Trophoblast cell (in vitro differentiated cells and primary cell): Measurements from ENCODE around the gene CCR5AS.

Source experiments
- DNase-seq, 2 donors: peaks; one replicate each; pipeline ENCODE4 v3.0.0-alpha.2; 2016
- H2AFZ ChIP-seq: 2 replicates; pipeline ENCODE4 v1.6.1; 2013; ENCODE audit warnings: low read length, moderate library complexity, mild to moderate bottlenecking; ENCODE audit not compliant: insufficient read depth, poor library complexity
- H2AK5ac ChIP-seq: 2 replicates; pipeline ENCODE4 v1.6.1; 2013; ENCODE audit warnings: mild to moderate bottlenecking, low read length
- H2BK120ac ChIP-seq: 2 replicates; pipeline ENCODE4 v1.6.1; 2013; ENCODE audit warnings: low read length, mild to moderate bottlenecking, moderate library complexity; ENCODE audit not compliant: insufficient read depth, poor library complexity
- H2BK12ac ChIP-seq: 2 replicates; pipeline ENCODE4 v1.6.1; 2013; ENCODE audit warnings: mild to moderate bottlenecking, low read length, moderate library complexity
- H2BK5ac ChIP-seq: 2 replicates; pipeline ENCODE4 v1.6.1; 2013; ENCODE audit warnings: low read length, low read depth, moderate library complexity, mild to moderate bottlenecking; ENCODE audit not compliant: poor library complexity
- H3K14ac ChIP-seq: 2 replicates; pipeline ENCODE4 v1.6.1; 2013; ENCODE audit warnings: mild to moderate bottlenecking, low read length
- H3K18ac ChIP-seq: 2 replicates; pipeline ENCODE4 v1.6.1; 2013; ENCODE audit warnings: mild to moderate bottlenecking, low read length
- H3K23ac ChIP-seq: 2 replicates; pipeline ENCODE4 v1.6.1; 2013; ENCODE audit warnings: low read length
- H3K27ac ChIP-seq: 2 replicates; pipeline ENCODE4 v1.5.1; 2013; ENCODE audit warnings: low read depth, mild to moderate bottlenecking, inconsistent platforms, low read length, moderate library complexity
- H3K27me3 ChIP-seq: 2 replicates; pipeline ENCODE4 v1.6.1; 2013; ENCODE audit warnings: inconsistent platforms, mild to moderate bottlenecking, low read length, moderate library complexity; ENCODE audit not compliant: insufficient read depth
- H3K36me3 ChIP-seq, 2 experiments: 1 replicate in 1 of 2; 2 replicates in 1 of 2; pipeline ENCODE4 v1.6.1; 2013; ENCODE audit warnings: low read length in 2 of 2, mild to moderate bottlenecking in 2 of 2, moderate library complexity in 1 of 2; ENCODE audit not compliant: insufficient read depth in 2 of 2, control insufficient read depth in 1 of 2
- H3K4ac ChIP-seq: 2 replicates; pipeline ENCODE4 v1.6.1; 2013; ENCODE audit warnings: low read depth, mild to moderate bottlenecking, low read length, moderate library complexity
- H3K4me1 ChIP-seq, 2 experiments: 1 replicate in 1 of 2; 2 replicates in 1 of 2; pipeline ENCODE4 v1.6.1; 2013; ENCODE audit warnings: low read length in 2 of 2, mild to moderate bottlenecking in 2 of 2, moderate library complexity in 1 of 2; ENCODE audit not compliant: insufficient read depth in 2 of 2, control insufficient read depth in 1 of 2
- H3K4me2 ChIP-seq: 2 replicates; pipeline ENCODE4 v1.6.1; 2013; ENCODE audit warnings: inconsistent platforms, mild to moderate bottlenecking, low read length, moderate library complexity
- H3K4me3 ChIP-seq: 2 replicates; pipeline ENCODE4 v1.5.1; 2013; ENCODE audit warnings: mild to moderate bottlenecking, low read depth, low read length, inconsistent platforms
- H3K79me1 ChIP-seq: one replicate; pipeline ENCODE4 v1.6.1; 2013; ENCODE audit warnings: low read length
- H3K79me2 ChIP-seq: 2 replicates; pipeline ENCODE4 v1.6.1; 2013; ENCODE audit warnings: low read length, mild to moderate bottlenecking; ENCODE audit not compliant: control insufficient read depth, insufficient read depth, poor library complexity
- H3K9ac ChIP-seq: 2 replicates; pipeline ENCODE4 v1.6.1; 2013; ENCODE audit warnings: mild to moderate bottlenecking, low read length
- H3K9me3 ChIP-seq: 2 replicates; pipeline ENCODE4 v1.6.1; 2013; ENCODE audit warnings: low read depth, mild to moderate bottlenecking, control low read depth, inconsistent platforms, low read length; ENCODE audit not compliant: insufficient read depth
- H4K12ac ChIP-seq: 2 replicates; pipeline ENCODE4 v1.6.1; 2013; ENCODE audit warnings: low read depth, mild to moderate bottlenecking, low read length, moderate library complexity
- H4K8ac ChIP-seq: 2 replicates; pipeline ENCODE4 v1.6.1; 2013; ENCODE audit warnings: low read depth, mild to moderate bottlenecking, low read length, moderate library complexity
- H4K91ac ChIP-seq: one replicate; pipeline ENCODE4 v1.6.1; 2013; ENCODE audit warnings: low read depth, mild to moderate bottlenecking, low read length, moderate library complexity
- WGBS: extraction: QIAGEN DNeasy Blood & Tissue Kit; methylation state at CpG from one replicate; pipeline ENCODE4 v1.1.7; 2013; ENCODE audit warnings: missing lambda C conversion rate; ENCODE audit not compliant: insufficient read length, insufficient coverage; ENCODE audit errors: extremely low coverage; 5-methylcytosine and 5-hydroxymethylcytosine counted together

CCR5AS gene

DNA sequence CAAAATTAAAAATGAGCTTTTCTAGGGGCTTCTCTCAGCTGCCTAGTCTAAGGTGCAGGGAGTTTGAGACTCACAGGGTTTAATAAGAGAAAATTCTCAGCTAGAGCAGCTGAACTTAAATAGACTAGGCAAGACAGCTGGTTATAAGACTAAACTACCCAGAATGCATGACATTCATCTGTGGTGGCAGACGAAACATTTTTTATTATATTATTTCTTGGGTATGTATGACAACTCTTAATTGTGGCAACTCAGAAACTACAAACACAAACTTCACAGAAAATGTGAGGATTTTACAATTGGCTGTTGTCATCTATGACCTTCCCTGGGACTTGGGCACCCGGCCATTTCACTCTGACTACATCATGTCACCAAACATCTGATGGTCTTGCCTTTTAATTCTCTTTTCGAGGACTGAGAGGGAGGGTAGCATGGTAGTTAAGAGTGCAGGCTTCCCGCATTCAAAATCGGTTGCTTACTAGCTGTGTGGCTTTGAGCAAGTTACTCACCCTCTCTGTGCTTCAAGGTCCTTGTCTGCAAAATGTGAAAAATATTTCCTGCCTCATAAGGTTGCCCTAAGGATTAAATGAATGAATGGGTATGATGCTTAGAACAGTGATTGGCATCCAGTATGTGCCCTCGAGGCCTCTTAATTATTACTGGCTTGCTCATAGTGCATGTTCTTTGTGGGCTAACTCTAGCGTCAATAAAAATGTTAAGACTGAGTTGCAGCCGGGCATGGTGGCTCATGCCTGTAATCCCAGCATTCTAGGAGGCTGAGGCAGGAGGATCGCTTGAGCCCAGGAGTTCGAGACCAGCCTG, 35.1 kb downstream of the CCR5AS start:
- no peak overlapping the region for H4K91ac ChIP-seq
- H3K4me1 ChIP-seq, result peaks cover 0 to 1% of the 10 kb centered on the region in 2 experiments
- H4K12ac ChIP-seq, result no peak overlapping the region
- H2BK12ac ChIP-seq, result no peak overlapping the region
- H2AFZ ChIP-seq, result no peak overlapping the region
- no peak overlapping the region for H3K18ac ChIP-seq
- no peak overlapping the region for H3K4me2 ChIP-seq
- no peak overlapping the region for H2BK120ac ChIP-seq
- no peak overlapping the region for H3K4ac ChIP-seq
- no peaks in the 10 kb centered on the region for H3K79me1 ChIP-seq
- no peak overlapping the region for H2AK5ac ChIP-seq
- H3K14ac ChIP-seq, result no peak overlapping the region
- no peak overlapping the region for H2BK5ac ChIP-seq
- H4K8ac ChIP-seq, result no peak overlapping the region
- no CpG with 5 or more reads among the region's 10 CpGs for WGBS
- peaks cover 2% of the 10 kb centered on the region for H3K9me3 ChIP-seq
- H3K27me3 ChIP-seq, result no peaks in the 10 kb centered on the region
- H3K36me3 ChIP-seq, result no peaks in the 10 kb centered on the region
- H3K9ac ChIP-seq, result no peak overlapping the region
- H3K23ac ChIP-seq, result no peak overlapping the region
- DNase-seq, result peak; percentile 43 to 54
- H3K79me2 ChIP-seq, result no peaks in the 10 kb centered on the region
- H3K27ac ChIP-seq, result no peak overlapping the region
- no peak overlapping the region for H3K4me3 ChIP-seq

DNA sequence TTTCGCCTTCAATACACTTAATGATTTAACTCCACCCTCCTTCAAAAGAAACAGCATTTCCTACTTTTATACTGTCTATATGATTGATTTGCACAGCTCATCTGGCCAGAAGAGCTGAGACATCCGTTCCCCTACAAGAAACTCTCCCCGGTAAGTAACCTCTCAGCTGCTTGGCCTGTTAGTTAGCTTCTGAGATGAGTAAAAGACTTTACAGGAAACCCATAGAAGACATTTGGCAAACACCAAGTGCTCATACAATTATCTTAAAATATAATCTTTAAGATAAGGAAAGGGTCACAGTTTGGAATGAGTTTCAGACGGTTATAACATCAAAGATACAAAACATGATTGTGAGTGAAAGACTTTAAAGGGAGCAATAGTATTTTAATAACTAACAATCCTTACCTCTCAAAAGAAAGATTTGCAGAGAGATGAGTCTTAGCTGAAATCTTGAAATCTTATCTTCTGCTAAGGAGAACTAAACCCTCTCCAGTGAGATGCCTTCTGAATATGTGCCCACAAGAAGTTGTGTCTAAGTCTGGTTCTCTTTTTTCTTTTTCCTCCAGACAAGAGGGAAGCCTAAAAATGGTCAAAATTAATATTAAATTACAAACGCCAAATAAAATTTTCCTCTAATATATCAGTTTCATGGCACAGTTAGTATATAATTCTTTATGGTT, 35.9 kb downstream of the CCR5AS start, which contains the start of gene CCR5:
Gene CCR5 (plus strand): TSS at position 108 of the 680 bp plus-strand sequence. CDS start 1,957 bp downstream, outside the sequence.
- DNase-seq, result peak; percentile 33 to 77
- Histone ChIP-seq H2BK120ac (no peak within 1 kb of the TSS), H2AK5ac (no peak within 1 kb of the TSS), H3K4me3 (no peak within 1 kb of the TSS), H3K18ac (no peak within 1 kb of the TSS), H2BK12ac (no peak within 1 kb of the TSS), H3K27ac (no peak within 1 kb of the TSS), H3K79me2 (no peaks in the 10 kb centered on the region), H2BK5ac (no peak within 1 kb of the TSS), H3K14ac (no peak within 1 kb of the TSS), H4K8ac (no peak within 1 kb of the TSS), H4K91ac (no peak within 1 kb of the TSS), H4K12ac (no peak within 1 kb of the TSS), H3K27me3 (no peaks in the 10 kb centered on the region), H3K9ac (no peak within 1 kb of the TSS), H3K4ac (no peak within 1 kb of the TSS), H3K23ac (no peak within 1 kb of the TSS), H3K79me1 (no peaks in the 10 kb centered on the region), H3K4me1 (peaks cover 0 to 1% of the 10 kb centered on the region in 2 experiments), H3K9me3 (peaks cover 2% of the 10 kb centered on the region), H3K4me2 (no peak within 1 kb of the TSS), H2AFZ (no peak within 1 kb of the TSS), H3K36me3 (no peaks in the 10 kb centered on the region)
- WGBS, result no CpG with 5 or more reads among the region's 5 CpGs

DNA sequence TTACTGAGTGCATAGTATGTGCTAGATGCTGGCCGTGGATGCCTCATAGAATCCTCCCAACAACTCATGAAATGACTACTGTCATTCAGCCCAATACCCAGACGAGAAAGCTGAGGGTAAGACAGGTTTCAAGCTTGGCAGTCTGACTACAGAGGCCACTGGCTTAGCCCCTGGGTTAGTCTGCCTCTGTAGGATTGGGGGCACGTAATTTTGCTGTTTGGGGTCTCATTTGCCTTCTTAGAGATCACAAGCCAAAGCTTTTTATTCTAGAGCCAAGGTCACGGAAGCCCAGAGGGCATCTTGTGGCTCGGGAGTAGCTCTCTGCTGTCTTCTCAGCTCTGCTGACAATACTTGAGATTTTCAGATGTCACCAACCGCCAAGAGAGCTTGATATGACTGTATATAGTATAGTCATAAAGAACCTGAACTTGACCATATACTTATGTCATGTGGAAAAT, 37.2 kb downstream of the CCR5AS start:
- no CpG with 5 or more reads among the region's 6 CpGs for WGBS
- no peak overlapping the region for H4K91ac ChIP-seq
- no peak overlapping the region for H3K27ac ChIP-seq
- no peak overlapping the region for H3K9ac ChIP-seq
- H3K79me2 ChIP-seq, result no peaks in the 10 kb centered on the region
- no peaks in the 10 kb centered on the region for H3K27me3 ChIP-seq
- H3K23ac ChIP-seq, result no peak overlapping the region
- H2BK12ac ChIP-seq, result no peak overlapping the region
- no peaks in the 10 kb centered on the region for H3K36me3 ChIP-seq
- no peak overlapping the region for H2AK5ac ChIP-seq
- no peak overlapping the region for H2BK5ac ChIP-seq
- H3K4me2 ChIP-seq, result no peak overlapping the region
- DNase-seq, result no peak
- H3K4ac ChIP-seq, result no peak overlapping the region
- peaks cover 2% of the 10 kb centered on the region for H3K9me3 ChIP-seq
- no peak overlapping the region for H2AFZ ChIP-seq
- H3K14ac ChIP-seq, result no peak overlapping the region
- peaks cover 0 to 1% of the 10 kb centered on the region in 2 experiments for H3K4me1 ChIP-seq
- no peak overlapping the region for H4K8ac ChIP-seq
- no peak overlapping the region for H2BK120ac ChIP-seq
- no peak overlapping the region for H3K4me3 ChIP-seq
- H4K12ac ChIP-seq, result no peak overlapping the region
- no peak overlapping the region for H3K18ac ChIP-seq
- no peaks in the 10 kb centered on the region for H3K79me1 ChIP-seq

DNA sequence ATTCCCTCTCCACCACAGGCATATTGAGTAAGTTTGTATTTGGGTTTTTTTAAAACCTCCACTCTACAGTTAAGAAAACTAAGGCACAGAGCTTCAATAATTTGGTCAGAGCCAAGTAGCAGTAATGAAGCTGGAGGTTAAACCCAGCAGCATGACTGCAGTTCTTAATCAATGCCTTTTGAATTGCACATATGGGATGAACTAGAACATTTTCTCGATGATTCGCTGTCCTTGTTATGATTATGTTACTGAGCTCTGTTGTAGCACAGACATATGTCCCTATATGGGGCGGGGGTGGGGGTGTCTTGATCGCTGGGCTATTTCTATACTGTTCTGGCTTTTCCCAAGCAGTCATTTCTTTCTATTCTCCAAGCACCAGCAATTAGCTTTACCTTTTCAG, 37.7 kb downstream of the CCR5AS start:
- H3K36me3 ChIP-seq, result no peaks in the 10 kb centered on the region

More for the DNA sequence above, 37.7 kb downstream of the CCR5AS start:
- Histone ChIP-seq H2BK12ac (no peak overlapping the region), H2AK5ac (no peak overlapping the region), H3K9me3 (no peaks in the 10 kb centered on the region), H3K23ac (no peak overlapping the region), H3K18ac (no peak overlapping the region), H2AFZ (no peak overlapping the region), H3K9ac (no peak overlapping the region), H3K4me2 (no peak overlapping the region), H3K4me1 (peaks cover 0 to 1% of the 10 kb centered on the region in 2 experiments), H3K27ac (no peak overlapping the region), H4K8ac (no peak overlapping the region), H3K79me2 (no peaks in the 10 kb centered on the region), H4K91ac (no peak overlapping the region), H2BK120ac (no peak overlapping the region), H3K4me3 (no peak overlapping the region), H3K27me3 (no peaks in the 10 kb centered on the region), H4K12ac (no peak overlapping the region), H3K14ac (no peak overlapping the region), H3K4ac (no peak overlapping the region), H2BK5ac (no peak overlapping the region), H3K79me1 (no peaks in the 10 kb centered on the region)
- WGBS, result no CpG with 5 or more reads among the region's 4 CpGs
- no peak for DNase-seq
